Astrocyte of the spinal cord (primary cell): ENCODE results near the gene IFT88.

Experiments used
- DNase-seq: peaks from one replicate; pipeline ENCODE4 v3.0.0; 2011; ENCODE audit warnings: low read depth, low spot score
- H3K4me3 ChIP-seq: 2 replicates; pipeline ENCODE4 v1.5.1; 2011; ENCODE audit warnings: low read depth, mild to moderate bottlenecking, low read length, moderate library complexity
- in situ Hi-C: cut with HindIII; loops from 2 replicates; pipeline ENCODE4 v1.10.0; 2017; ENCODE audit warnings: low sequenced_read_pairs
- TF ChIP-seq, protein P1 (sequence below): IDR thresholded peaks from 2 replicates; pipeline ENCODE4 v1.5.1; 2012; ENCODE audit warnings: low read depth, mild to moderate bottlenecking, low read length, inconsistent platforms

Gene IFT88

DNA sequence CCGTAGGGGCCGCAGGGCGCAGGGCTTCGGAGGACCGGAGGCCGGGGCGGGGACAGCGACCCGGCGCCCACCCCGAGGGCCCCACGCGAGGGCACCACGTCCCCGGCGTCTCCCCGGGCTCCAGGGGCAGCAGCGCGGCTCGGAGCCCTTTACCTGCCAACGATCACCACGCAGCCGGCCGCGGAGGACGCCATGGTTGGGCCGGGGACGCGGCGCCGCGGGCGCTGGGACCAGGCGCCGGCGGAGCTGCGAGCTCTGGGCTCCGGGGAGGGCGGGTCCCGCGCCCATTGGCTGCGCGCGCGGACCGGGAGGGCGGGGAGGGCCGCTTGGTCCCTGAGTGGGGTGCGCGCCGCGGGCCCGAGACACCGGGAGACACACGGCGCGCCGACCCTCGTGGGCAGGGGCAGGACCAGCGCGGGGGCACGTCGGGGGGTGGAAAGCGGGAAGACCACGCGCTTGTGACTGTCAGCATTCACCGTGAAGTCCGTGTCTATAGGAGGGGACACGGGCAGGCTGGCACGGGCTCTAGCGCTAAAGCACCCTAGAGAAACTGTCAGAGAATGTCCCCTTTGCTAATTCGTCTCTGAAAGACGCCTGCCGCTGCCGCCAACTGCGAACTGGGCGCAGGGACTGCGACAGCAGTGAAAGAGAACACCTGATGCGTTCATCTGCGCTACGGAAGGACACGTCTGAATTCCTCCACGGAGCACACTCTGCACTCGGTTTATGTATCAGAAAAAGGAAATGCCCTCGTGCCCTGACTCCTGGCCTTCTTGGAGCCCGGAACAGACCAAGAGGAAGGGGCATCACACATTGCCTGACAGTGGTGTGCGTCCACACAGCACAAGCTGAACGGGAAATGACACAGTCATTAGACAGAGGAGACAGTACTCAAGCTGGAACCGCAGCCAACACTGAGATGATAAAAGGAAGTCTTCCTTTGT is 41.1 kb upstream of the IFT88 start, which contains the start of gene CRYL1:
TSS of gene CRYL1 (minus strand) at position 257 of the 944 bp plus-strand sequence. CDS start at position 194, 63 bp downstream.
- peak; percentile 50 for DNase-seq
- in situ Hi-C loops, result no loop called here
- H3K4me3 ChIP-seq, result peak within 1 kb of the TSS; percentile 63
- TF ChIP-seq, protein P1, sequence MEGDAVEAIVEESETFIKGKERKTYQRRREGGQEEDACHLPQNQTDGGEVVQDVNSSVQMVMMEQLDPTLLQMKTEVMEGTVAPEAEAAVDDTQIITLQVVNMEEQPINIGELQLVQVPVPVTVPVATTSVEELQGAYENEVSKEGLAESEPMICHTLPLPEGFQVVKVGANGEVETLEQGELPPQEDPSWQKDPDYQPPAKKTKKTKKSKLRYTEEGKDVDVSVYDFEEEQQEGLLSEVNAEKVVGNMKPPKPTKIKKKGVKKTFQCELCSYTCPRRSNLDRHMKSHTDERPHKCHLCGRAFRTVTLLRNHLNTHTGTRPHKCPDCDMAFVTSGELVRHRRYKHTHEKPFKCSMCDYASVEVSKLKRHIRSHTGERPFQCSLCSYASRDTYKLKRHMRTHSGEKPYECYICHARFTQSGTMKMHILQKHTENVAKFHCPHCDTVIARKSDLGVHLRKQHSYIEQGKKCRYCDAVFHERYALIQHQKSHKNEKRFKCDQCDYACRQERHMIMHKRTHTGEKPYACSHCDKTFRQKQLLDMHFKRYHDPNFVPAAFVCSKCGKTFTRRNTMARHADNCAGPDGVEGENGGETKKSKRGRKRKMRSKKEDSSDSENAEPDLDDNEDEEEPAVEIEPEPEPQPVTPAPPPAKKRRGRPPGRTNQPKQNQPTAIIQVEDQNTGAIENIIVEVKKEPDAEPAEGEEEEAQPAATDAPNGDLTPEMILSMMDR, result no peak

- TF ChIP-seq, protein P1, result no peak
- peak overlapping the region; percentile 63 for H3K4me3 ChIP-seq
These were observed 40.3 kb upstream of the IFT88 start for GRCh38 chr13:20526664-20527063.

DNA sequence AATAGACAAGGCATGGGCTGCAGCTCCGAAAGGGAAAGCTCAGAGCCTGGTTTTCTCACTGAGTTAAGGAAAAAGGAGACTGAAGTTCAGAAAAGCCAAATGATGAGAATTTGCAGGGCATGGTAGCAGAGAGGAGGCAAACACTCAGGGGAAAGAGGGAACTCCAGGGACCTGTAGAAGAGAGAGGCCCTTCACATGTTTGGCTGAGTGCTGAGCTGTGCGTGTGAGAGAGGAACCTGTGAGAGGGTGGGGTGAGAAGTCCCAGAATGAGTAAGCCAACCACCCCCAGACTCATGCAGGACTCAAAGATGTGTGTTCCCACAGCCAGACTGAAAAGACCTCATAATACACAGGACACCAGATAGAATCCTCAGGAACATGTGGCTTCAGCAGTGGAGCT is 38.5 kb upstream of the IFT88 start:
- no peak for DNase-seq
- TF ChIP-seq, protein P1, result no peak
- in situ Hi-C loops, result no loop called here
- H3K4me3 ChIP-seq, result no peak overlapping the region

More at GRCh38 chr13:20526664-20527063, 40.3 kb upstream of the IFT88 start:
- in situ Hi-C loops, result no loop called here
- peak; percentile 29 for DNase-seq

DNA sequence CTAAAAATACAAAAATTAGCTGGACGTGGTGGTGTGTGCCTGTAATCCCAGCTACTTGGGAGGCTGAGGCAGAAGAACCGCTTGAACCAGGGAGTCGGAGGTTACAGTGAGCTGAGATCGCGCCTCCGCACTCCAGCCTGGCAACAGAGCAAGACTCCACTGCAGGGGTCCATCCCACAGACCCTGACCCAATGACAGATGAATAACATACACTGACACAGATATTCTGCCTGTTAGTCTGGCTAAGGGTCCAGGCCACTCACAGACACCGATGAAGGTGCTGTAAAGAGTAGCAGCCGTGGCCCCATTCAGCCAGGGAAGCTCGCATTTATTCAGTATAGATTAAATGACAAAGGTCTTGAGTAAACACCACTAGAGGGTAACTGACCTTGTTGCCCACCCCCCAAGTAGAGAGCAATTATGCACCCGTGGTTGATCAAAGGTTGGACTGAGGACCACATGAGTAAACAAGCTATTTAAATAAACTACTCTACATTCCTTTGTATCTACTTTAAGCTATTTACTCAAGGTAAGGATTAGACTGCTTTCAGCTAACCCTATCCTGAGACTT is 32.8 kb upstream of the IFT88 start:
- DNase-seq, result no peak
- TF ChIP-seq, protein P1, result no peak
- in situ Hi-C loops, result no loop called here

DNA sequence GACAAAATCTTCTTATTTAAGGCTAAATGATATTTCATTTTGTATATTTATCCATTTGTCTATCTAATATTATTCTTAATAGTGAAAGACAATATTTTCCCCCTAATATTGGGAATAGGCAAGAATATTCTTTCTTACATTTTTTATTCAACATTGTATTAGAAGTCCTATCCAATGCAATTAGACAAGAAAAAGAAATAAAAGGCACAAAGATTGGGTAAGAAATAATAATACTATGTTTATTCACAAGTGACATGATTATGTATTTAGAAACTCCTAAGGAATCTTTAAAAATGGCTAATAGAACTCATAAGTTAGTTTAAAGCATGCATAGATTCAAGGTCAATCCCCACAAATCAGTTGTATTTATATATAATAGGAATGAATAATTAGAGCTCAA is 30.0 kb upstream of the IFT88 start:
- H3K4me3 ChIP-seq, result no peak overlapping the region
- in situ Hi-C loops, result no loop called here
- DNase-seq, result no peak
- TF ChIP-seq, protein P1, result no peak

More for the DNA sequence above, 32.8 kb upstream of the IFT88 start:
- H3K4me3 ChIP-seq, result no peak overlapping the region

- in situ Hi-C loops, result no loop called here
- no peak for DNase-seq
- TF ChIP-seq, protein P1, result no peak
- H3K4me3 ChIP-seq, result no peak overlapping the region
These were observed 22.6 kb upstream of the IFT88 start for GRCh38 chr13:20544201-20544923.
